Subcutaneous abdominal adipose tissue (tissue), 5 donors: ENCODE measurements around the gene ADGRG1.

ENCODE experiments used
- H3K27ac ChIP-seq: one replicate; pipeline ENCODE4 v1.7.0; 2013; ENCODE audit warnings: low read depth, mild to moderate bottlenecking, inconsistent platforms, low read length, moderate library complexity
- H3K27me3 ChIP-seq, 5 donors: one replicate each; pipeline ENCODE4 v1.7.0; 2013; ENCODE audit warnings: low read length in 5 of 5, inconsistent platforms in 1 of 5; ENCODE audit not compliant: control insufficient read depth in 5 of 5, insufficient read depth in 4 of 5
- H3K36me3 ChIP-seq, 5 donors: one replicate each; pipeline ENCODE4 v1.7.0; 2013; ENCODE audit warnings: low read length in 5 of 5; ENCODE audit not compliant: control insufficient read depth in 5 of 5, insufficient read depth in 5 of 5
- H3K4me1 ChIP-seq, 5 donors: one replicate each; pipeline ENCODE4 v1.7.0; 2013; ENCODE audit warnings: low read length in 5 of 5, mild to moderate bottlenecking in 3 of 5, moderate library complexity in 1 of 5; ENCODE audit not compliant: control insufficient read depth in 5 of 5, insufficient read depth in 5 of 5
- H3K4me3 ChIP-seq, 5 donors: one replicate each; pipeline ENCODE4 v1.7.0; 2013; ENCODE audit warnings: low read length in 5 of 5, low read depth in 1 of 5
- H3K9ac ChIP-seq, 5 donors: one replicate each; pipeline ENCODE4 v1.7.0; 2013; ENCODE audit warnings: low read length in 5 of 5, mild to moderate bottlenecking in 4 of 5, moderate library complexity in 3 of 5
- H3K9me3 ChIP-seq, 5 donors: one replicate each; pipeline ENCODE4 v1.7.0; 2013; ENCODE audit warnings: low read length in 5 of 5; ENCODE audit not compliant: control insufficient read depth in 5 of 5
- donor health status: healthy.
- donor health status: healthy.
- donor health status: healthy.
- donor health status: healthy.
- donor health status: healthy.

The ADGRG1 gene

GRCh38 chr16:57626420-57627170 is 1.8 kb upstream of the ADGRG1 start:
- Histone ChIP-seq H3K4me1 (peaks cover 2 to 41% (median 26%) of the 10 kb centered on the region in 5 donors), H3K27ac (peak overlapping the region; percentile 78), H3K36me3 (no peaks in the 10 kb centered on the region), H3K27me3 (peaks cover 18 to 41% (median 26%) of the 10 kb centered on the region in 5 donors), H3K9ac (no peak overlapping the region), H3K9me3 (no peaks in the 10 kb centered on the region), H3K4me3 (no peak overlapping the region)

DNA sequence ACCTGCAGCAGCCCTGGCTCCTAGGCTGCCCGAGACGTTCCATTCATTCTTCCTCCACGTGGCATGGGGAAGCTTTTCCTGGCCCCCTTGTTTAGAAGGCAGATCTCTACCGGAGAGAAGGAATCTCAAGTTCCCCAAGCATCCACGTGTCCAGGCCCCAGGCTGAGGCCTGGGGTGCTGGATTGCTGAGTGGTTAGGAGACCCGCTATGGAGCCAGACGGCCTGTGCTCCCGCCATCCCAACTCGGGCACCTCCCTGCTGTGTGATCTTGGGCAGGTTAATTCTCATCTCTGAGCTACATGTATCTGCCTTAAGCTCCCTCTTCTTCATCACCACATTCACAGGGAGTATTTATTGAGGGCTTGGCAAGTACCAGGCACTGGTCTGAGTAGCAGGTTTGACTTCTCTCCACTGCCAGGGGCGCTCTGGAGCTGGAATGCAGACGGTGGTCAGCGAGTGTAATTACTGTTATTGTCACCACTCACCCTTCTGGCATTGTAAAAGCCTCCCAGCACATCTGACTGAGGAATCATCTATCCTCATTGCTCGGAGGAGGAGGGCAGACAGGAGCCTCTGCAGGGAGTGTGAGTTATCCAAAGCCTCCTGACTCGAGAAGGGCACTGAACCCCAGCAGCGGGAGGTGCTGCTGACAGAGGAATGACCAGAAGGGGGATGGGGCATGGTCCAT is 1.1 kb upstream of the ADGRG1 start:
- H3K9ac ChIP-seq = peak overlapping the region in 2 of 5 donors; percentile 40 to 50
- no peaks in the 10 kb centered on the region for H3K36me3 ChIP-seq
- peaks cover 18 to 41% (median 26%) of the 10 kb centered on the region in 5 donors for H3K27me3 ChIP-seq
- H3K4me3 ChIP-seq = peak overlapping the region in 1 of 5 donors; percentile 84
- no peaks in the 10 kb centered on the region for H3K9me3 ChIP-seq
- peaks cover 4 to 45% (median 23%) of the 10 kb centered on the region in 5 donors for H3K4me1 ChIP-seq
- H3K27ac ChIP-seq = peak overlapping the region; percentile 78

- Histone ChIP-seq H3K4me3 (peak overlapping the region; percentile 41 to 84 (median 72)), H3K36me3 (no peaks in the 10 kb centered on the region), H3K27me3 (peaks cover 18 to 41% (median 31%) of the 10 kb centered on the region in 5 donors)
These were observed 408 bp downstream of the ADGRG1 start for GRCh38 chr16:57628783-57629293.

GRCh38 chr16:57629516-57630406 is 1.3 kb downstream of the ADGRG1 start:
- H3K4me1 ChIP-seq = peaks cover 4 to 59% (median 21%) of the 10 kb centered on the region in 5 donors

More at GRCh38 chr16:57628783-57629293, 408 bp downstream of the ADGRG1 start:
- Histone ChIP-seq H3K27ac (peak overlapping the region; percentile 78), H3K9me3 (no peaks in the 10 kb centered on the region), H3K4me1 (peaks cover 4 to 49% (median 15%) of the 10 kb centered on the region in 5 donors), H3K9ac (peak overlapping the region in 4 of 5 donors; percentile 45 to 91 (median 60))

DNA sequence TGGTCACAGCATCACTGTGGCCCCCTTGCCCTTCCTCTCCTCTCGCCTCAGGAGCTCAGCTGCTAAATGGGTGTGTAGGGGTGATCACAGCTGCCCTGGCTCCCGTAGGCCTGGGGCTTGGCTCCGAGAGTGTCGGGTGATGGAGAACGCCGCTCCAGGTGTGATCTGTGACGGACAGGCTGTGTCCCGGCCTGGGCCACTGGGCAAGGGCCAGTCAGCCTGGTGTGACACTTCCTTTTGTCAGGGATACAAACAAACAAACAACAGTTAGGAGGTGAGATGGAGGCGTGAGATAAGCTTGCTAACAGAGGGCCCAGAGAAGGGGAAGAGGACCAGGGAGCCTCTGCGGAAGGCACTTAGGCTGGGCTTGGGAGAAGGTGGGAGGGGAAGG is 2.0 kb downstream of the ADGRG1 start:
- H3K4me1 ChIP-seq = peaks cover 5 to 65% (median 25%) of the 10 kb centered on the region in 5 donors
- peak overlapping the region in 3 of 5 donors; percentile 45 to 91 (median 62) for H3K9ac ChIP-seq
- no peaks in the 10 kb centered on the region for H3K9me3 ChIP-seq
- H3K27ac ChIP-seq = peak overlapping the region; percentile 78
- peak overlapping the region; percentile 35 to 84 (median 66) for H3K4me3 ChIP-seq
- peaks cover 27 to 56% (median 41%) of the 10 kb centered on the region in 5 donors for H3K27me3 ChIP-seq
- H3K36me3 ChIP-seq = no peaks in the 10 kb centered on the region

More at GRCh38 chr16:57629516-57630406, 1.3 kb downstream of the ADGRG1 start:
- Histone ChIP-seq H3K27ac (peak overlapping the region; percentile 78), H3K9ac (peak overlapping the region in 4 of 5 donors; percentile 45 to 91 (median 60)), H3K27me3 (peaks cover 22 to 49% (median 39%) of the 10 kb centered on the region in 5 donors), H3K4me3 (peak overlapping the region; percentile 41 to 84 (median 72)), H3K36me3 (no peaks in the 10 kb centered on the region), H3K9me3 (no peaks in the 10 kb centered on the region)

GRCh38 chr16:57630931-57631845 is 2.8 kb downstream of the ADGRG1 start:
- Histone ChIP-seq H3K27me3 (peaks cover 27 to 62% (median 46%) of the 10 kb centered on the region in 5 donors), H3K4me1 (peaks cover 5 to 73% (median 33%) of the 10 kb centered on the region in 5 donors), H3K4me3 (peak overlapping the region in 4 of 5 donors; percentile 51 to 84 (median 73)), H3K27ac (peak overlapping the region; percentile 78), H3K9me3 (no peaks in the 10 kb centered on the region), H3K9ac (peak overlapping the region in 1 of 5 donors; percentile 91), H3K36me3 (no peaks in the 10 kb centered on the region)

DNA sequence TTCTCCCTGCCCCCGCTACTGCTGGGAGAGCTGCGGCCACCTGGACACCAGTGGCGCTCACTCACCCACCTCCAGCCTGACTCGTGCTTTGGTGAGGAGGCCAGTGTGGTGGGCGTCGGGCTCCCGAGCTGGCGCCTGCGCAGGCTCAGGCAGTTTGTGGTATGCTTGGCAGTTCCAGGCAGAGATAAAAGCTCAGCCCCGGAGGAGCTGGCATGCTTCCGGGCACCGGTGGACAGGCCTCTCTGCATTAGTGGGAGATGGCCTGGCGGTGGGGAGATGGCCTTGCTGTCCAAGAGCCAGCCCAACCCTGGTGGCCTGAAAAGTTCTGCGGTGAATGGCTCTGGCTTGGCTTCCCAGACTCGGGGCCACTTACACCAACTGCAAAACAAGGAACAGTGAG is 4.1 kb downstream of the ADGRG1 start:
- Histone ChIP-seq H3K36me3 (no peaks in the 10 kb centered on the region), H3K4me1 (peaks cover 5 to 79% (median 37%) of the 10 kb centered on the region in 5 donors), H3K27me3 (peaks cover 26 to 67% (median 49%) of the 10 kb centered on the region in 5 donors), H3K9ac (no peak overlapping the region), H3K9me3 (no peaks in the 10 kb centered on the region), H3K27ac (peak overlapping the region; percentile 78), H3K4me3 (peak overlapping the region in 3 of 5 donors; percentile 31 to 32 (median 32))

DNA sequence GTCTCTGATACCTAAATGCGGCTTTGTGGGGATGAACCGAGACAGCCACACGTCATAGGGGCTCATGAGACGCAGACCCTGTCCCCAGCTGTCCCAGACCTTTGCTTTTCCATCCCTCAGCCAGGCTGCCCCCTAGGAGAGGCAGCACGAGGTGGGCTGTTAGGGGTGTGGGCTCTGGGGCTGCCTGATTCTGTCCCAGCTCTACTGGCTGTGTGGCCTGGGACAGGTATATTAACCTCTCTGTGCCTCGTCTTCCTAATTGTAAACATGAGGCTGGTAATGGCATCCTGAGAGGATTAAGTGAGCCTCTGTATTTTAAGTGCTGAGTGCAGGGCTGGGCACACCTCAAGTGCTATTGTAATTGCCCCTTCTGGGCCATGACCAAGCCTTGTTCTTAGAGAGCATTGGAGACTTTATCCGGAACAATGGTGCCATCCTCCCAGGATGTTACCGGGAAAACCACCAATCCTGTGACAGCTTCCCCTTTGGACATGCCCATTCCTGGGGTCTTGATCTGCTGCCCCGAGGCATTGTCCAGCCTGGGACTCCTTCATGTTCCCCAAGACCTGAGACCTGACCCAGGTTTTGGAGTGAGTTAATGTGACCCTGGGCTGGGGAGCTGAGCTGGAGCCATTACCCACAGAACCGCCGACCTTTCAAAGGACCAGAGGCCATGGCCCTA is 5.1 kb downstream of the ADGRG1 start:
- Histone ChIP-seq H3K9ac (peak overlapping the region in 2 of 5 donors; percentile 21 to 33), H3K4me3 (peak overlapping the region in 2 of 5 donors; percentile 13 to 31), H3K4me1 (peaks cover 3 to 82% (median 34%) of the 10 kb centered on the region in 5 donors), H3K9me3 (no peaks in the 10 kb centered on the region), H3K27me3 (peaks cover 22 to 61% (median 46%) of the 10 kb centered on the region in 5 donors), H3K36me3 (no peaks in the 10 kb centered on the region), H3K27ac (peak overlapping the region; percentile 78)
